GM18907 (cell line): ENCODE data around the gene SUFU.
"Not testable (repeated sequence)": the region's sequence is repeated elsewhere in the genome, so short reads cannot be mapped to it uniquely, and the experiment has no call there.

Experiments
- ATAC-seq: cut with Tn5 transposase; IDR thresholded peaks from one replicate; pipeline ENCODE4 v1.9.1; 2021; ENCODE audit warnings: mild to moderate bottlenecking, moderate library complexity; ENCODE audit not compliant: unreplicated experiment

The SUFU gene

DNA sequence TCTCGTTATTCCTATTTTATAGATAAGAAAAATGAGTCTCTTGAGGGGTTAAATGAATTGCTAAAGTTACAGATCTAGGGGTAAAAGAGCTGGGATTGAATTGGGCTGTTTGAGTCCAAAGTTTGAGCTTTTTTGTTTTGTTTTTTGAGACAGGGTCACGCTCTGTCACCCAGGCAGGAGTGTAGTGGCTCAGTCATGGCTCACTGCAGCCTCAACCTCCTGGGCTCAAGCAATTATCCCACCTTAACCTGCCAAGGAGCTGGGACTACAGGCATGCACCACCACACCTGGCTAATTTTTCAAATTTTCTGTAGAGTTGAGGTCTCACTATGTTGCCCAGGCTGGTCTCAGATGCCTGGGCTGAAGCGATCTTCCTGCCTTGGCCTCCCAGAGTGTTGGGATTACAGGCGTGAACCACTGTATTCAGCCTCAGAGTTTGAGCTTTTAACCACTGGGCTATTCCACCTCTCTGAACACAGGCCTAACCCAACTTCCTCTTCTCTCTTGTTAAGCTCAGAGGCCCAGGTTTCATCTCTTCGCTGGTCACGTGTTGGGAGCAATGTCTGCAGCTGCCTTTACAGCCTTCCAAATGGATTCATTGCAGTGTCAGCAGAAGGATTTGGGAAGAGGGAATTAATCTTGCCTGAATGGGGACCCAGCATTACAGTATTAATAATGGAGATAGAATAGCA, 8.0 kb downstream of the SUFU start:
- ATAC-seq = peak; percentile 73

DNA sequence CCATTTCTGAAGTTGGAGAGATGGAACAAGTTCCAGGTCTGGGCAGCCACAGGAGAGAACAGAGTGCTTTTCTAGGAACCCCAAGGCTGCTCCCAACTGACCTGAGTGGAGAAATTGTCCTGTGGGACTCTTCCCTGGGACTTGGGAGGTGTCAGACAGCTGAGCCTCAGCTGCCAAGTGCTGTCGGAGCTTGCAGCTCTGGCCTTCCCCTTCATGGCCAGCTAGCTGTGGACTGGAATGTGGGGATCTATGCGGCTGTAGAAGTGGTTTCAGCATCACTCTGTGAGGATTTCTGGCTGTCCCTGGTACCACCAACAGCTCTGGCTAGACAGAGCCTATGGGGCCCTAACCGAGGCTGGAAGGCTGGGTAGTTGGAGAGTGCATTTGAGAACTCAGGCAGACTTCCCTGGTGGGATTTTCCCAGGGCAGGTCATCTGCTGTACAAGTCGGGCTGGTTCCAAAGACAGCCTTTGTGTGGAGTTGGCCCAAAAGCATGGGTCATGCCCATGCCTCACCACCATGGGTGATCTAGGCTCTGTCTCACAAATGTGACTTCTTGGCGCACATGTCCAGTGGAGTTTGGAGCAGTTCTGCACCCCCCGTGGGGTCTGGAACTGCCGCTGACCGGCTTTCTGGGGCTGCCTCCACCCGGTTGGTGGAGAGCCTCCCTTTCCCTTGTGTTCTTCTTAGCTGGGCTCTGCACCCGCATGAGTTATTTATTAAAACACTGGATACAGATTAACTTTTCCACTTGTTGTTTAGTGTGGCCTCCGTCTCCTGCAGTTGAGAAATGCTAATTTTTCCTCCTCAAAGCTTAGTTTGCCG, 10.9 kb downstream of the SUFU start:
- no peak for ATAC-seq

DNA sequence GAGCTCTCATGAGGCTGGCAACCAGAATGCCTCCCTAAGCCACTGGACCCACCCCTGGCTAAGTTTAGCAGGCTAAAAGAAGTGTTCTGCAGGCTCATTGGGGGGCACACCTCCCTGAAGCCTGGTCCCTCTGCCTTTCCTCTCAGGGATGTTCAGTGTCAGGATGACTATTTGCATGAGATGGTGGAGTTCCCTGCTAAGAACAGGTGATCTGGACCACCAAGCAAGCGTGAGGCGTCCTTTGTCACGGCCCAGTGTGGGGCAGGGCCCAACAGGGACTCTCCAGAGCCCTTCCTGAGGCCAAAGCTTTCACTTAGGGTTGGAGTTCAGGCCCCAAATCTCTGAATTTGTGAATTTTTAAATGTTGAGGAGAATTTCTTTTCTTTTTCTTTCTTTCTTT, 12.0 kb downstream of the SUFU start:
- no peak for ATAC-seq

DNA sequence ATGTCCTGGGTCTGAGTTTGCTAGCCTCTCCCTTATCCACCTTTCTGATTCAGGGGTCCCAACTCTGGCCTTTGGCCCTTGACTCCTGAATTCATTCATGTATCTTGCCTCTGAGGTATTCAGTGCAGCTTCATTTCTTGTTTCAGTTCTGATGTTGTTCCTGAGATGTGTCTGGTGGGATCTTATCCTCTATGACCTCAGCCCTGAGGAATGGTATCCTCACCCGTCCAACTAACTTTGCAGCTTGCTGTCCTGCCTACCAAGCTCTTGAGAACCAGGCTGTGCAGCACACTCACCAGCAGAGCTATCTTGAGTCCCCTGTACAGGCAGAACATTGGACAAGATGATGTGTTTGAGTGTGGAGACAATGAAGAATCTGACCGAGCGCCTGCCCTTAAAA, 13.8 kb downstream of the SUFU start:
- no peak for ATAC-seq

DNA sequence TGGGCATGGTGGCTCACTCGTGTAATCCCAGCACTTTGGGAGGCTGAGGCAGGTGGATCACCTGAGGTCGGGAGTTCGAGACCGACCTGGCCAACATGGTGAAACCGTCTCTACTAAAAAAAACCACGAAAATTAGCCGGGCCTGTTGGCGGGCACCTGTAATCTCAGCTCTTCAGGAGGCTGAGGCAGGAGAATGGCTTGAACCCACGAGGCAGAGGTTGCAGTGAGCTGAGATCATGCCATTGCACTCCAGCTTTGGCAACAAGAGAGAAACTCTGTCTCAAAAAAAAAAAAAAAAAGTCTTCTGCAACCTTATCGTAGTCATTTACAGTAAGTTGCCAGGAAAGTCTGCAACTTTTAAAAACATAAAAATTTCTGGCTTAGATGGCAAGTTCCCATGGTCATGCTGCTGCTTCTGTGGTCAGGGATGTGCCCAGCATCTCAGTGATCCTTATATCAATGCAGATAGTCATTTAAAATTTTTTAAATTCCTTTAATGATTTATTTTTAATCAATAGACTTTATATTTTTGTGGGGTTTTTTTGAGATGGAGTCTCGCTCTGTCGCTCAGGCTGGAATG, 15.6 kb downstream of the SUFU start:
- no peak for ATAC-seq

DNA sequence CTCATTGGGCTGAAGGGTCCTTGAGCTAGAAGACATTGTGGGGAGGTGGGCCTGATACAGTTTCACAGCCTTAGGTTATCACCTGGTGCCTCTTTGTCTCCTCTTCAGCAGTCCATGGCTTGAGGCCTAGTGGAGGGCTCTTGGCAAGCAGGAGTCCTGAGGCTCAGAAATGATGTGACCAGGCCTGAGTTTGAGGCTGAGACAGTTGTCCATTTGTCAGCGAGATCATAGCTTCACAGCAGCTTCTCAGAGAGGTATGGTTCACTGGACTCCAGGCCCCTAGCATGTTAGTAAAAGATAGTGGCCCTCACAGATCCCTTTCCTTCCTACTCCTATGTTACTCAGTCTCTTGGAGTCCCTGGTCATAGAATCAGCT, 19.1 kb downstream of the SUFU start:
- ATAC-seq = no peak

DNA sequence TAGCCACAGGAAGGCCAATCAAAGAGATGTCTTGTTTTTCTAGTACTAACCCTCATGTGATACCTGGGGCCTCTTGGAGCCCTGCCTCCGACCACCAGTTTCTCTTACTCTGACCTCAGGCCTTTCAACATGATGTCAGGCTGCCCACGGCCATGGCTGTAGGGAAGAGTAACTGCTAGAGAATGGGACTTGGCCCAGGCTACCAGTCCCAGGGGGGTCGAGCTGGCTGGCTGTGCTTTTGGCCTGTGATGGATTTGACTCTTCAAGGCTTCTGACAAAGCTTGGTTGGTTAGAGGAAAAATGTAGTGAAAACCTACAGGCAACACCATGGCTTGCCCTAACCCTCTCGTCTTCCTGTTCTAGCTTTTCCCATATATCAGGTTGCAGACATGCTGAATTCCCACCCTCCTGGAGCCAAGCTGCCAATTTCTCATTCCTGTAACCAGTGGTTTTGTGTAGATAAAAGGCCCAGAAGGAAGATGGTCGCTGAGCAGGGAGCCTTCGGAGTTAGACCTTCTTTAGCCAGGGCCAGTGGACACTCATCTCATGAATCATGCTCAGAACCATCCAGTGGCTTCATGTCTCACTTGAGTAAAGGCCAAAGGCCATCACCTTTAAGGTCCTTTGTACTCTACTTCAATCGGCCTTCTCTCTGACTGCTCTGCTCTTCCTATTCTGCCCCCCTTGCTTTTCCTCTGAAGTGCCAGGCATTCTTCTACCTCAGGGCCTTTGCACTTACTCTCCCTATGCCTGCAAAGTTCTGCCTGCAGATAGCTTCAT, 19.7 kb downstream of the SUFU start:
- ATAC-seq = no peak

DNA sequence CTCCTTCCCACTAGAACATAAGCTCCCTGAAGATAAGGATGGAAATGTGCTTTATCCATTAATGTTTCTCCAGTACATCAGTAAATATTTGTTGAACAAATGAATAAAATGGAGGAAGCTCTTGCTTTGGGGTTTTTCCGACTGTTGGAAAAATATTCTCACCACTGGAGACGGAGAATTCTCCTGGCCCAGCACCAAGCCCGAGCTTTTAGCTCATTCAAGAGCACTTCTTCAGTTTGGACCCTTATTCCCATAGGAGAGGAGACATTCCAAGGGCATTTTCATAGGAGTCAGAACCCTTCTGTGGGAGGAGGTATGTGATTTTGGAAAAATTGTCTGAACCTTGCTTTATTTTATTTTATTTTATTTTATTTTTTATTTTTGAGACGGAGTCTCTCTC, 21.0 kb downstream of the SUFU start:
- no peak for ATAC-seq

DNA sequence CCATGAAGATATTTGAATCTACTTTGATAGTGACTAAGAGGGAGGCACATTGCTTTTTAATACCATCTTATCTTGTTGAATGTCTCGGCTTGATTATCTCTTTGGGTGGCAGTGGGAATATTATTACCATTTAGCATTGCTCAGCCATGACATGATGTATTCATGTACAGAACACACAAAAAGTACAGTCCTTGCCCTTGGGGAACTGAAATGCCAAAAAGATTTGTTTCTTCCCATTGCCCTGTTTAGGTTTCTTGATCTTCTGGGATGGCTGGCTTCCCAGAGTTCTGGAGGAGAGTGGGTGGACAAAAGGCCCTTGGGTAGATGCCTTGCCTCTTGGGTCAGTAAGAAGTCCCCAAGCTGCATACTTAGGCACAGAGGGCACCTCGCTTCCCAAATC, 23.8 kb downstream of the SUFU start:
- ATAC-seq = no peak

DNA sequence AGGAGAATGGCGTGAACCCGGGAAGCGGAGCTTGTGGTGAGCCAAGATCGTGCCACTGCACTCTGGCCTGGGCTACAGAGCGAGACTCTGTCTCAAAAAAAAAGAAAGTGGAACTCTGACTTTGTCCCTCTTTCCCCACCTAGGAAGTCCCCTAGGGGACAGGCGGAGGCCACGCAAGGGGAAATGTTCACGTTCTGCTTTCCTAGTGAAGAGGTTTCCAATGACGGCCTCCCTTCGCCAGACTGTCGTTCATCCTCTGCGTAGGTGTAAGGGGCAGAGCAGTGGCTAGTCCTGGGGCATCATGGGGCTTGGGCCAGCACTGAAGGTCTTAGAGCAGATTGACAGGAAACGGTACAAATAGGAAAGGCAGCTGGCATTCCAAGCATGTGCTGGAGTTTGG, 30.6 kb downstream of the SUFU start:
- ATAC-seq = no peak

DNA sequence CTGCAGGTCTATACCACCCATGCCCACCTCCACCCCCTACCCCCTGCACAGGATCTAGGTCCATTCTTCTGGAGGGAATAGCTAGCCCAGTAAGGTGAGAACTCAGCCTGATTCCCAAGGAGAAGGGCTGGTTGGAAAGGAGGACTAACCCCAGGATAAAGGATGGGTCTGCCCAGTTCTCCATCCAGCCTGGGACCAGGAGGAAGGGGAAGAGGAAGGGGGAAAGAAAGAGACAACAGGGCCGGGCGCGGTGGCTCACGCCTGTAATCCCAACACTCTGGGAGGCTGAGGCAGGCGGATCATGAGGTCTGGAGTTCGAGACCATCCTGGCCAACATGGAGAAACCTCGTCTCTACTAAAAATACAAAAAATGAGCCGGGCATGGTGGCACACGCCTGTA, 31.2 kb downstream of the SUFU start:
- ATAC-seq = not testable (repeated sequence)

DNA sequence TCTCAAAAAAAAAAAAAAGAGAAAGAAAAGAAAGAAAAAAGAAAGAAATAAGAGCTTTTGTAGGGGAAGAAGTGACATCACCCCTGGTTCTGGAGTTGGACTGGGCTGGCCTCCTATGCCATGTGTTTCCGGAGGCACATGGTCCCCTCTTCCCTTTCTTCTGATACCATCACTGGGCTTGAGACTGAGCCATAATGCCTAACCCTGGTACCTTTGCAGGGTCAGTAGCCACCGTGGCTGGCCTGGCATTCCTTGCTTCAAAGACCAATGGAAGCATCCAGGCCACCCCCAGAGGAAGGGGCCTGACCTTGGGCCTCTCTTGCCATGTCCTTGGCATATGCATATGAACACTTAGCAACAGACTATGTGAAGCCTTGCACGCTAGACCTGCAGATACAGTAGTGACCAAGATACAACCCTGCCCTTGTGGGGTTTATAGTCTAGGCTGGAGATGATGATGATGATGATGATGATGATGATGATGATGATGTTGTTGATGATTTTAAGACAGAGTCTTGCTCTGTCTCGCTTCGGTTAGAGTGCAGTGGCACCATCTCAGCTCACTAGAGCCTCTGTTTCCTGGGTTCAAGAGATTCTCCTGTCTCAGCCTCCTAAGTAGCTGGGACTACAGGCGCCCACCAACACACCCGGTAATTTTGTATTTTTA, 31.8 kb downstream of the SUFU start:
- no peak for ATAC-seq

DNA sequence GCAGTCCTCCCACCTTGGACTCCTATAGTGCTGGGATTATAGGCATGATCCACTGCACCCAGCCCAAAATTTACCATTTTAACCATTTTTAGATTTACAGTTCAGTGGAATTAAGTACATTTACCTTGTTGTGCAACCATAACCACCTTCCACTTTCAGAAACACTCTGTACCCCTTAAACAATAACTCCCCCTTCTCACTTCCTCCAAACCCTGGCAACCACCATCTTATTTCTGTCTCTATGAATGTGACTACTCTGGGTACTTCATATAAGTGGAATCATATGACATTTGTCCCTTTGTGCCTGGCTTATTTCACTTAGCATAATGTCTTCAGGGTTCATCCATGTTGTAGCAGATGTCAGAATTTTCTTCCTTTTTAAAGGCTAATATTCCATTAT, 33.6 kb downstream of the SUFU start:
- ATAC-seq = no peak

DNA sequence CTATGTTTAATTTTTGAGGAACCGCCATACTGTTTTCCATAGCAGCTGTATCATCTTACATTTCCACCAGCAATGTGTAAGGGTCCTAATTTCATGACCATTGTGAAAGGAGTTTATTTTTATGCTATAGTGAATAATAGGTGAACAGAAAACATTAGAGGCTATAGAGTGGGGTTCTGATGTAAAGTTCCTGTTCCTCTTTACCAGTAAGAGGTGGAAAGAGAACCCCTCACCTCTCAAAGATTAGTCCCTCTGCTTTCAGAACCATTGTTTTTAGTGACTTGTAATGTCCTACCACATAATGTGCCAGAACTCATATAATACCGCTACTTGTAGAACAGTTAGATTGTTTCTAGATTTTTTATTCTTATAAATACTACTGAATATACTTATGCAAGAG, 34.2 kb downstream of the SUFU start:
- no peak for ATAC-seq

DNA sequence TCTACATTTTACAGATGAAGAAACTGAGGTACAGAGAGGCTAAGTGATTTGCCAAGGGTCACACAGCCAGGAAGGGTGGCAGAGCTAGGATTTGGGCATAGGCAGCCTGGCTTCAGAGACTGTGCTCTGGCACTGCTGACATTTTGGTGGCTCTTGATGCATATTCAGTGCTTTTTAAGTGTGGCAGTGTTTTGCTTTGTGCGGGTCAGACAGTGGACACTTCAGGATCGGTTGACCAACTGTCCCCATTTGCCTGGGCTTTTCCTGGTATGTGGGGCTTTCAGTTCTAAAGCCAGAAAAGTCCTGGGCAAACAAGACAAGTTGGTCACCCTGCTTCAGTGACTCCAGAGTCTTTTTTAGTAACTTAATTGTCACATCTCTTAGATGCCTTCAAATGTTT, 35.0 kb downstream of the SUFU start:
- ATAC-seq = no peak

DNA sequence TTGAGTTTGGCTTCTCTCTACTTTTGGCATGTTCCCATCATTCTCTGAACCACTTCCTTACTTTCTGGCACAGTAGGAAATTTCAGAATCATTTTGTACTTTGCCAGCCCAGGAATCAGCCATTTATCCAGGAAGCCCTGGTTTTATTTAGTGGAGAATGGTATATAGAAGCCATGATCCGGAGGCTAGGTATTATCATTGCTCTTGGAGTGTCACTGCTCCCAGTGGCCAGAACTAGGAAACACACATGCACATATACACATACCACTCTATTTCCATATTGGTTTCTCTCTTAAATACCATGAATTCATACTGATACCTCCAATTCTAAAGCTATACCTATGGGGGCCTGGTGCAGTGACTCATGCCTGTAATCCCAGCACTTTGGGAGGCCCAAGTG, 36.3 kb downstream of the SUFU start:
- ATAC-seq = peak; percentile 65

DNA sequence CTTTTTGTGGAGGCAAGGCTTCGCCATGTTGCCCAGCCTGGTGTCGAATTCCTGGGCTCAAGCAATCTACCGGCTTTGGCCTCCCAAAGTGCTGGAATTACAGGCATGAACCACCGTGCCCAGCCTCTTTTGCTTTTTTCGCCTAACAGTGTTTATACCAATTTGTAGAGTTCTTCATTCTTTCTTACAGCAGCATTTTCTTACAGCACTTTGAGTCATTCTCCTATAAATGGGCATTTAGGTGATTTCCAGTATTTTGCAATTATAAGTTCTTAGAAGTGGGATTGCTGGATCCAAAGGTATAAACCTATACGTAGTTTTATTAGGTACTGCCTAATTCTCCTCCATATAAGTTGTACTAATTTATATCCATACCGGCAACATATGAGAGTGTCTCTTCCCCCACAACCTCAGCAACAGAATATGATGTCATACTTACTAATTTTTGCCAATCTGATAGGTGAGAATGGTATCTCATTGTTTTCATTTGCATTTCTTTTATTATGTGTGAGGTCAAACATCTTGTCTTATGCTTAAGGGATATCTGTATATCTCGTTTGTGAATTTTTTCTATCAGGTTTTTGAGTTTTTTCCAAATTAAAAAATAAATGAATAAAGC, 39.1 kb downstream of the SUFU start:
- ATAC-seq = no peak

DNA sequence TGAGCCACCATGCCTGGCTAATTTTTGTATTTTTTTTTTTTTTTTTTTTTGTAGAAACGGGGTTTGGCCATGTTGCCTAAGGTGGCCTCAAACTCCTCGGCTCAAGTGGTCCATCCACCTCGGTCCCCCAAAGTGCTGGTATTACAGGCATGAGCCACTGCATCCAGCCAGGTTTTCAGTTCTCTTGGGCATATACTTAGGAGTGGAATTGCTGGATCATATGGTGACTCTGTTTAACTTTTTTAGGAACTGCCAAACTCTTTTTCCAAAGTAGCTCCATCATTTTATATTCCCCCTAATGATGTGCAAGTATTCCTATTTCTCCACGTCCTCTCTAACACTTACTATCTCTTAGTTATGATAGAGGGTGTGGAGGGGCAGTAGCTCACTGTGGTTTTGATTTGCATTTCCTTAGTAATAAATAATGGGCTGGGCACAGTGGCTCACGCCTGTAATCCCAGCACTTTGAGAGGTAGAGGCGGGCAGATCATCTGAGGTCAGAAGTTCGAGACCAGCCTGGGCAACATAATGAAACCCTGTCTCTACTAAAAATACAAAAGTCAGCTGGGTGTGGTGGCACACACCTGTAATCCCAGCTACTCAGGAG, 41.6 kb downstream of the SUFU start:
- ATAC-seq = no peak

DNA sequence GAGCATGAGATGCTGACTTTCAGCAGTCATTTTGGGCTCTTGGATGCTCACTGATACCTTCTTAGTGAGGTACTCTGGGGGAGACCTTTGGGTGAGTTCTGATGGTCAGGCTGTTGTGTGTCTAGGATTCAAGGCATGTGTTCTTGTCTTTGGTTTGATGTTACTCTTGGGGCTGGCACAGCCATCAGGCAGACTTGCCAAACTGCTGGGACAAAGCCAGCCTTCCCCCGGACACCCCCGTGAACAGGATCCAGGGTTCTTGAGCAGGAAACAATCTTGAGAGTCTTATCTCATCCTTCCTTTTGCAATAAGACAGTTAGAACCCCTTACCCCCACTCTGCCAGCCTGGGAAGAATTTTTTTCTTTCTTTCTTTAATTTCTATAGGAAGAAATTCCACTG, 42.2 kb downstream of the SUFU start:
- ATAC-seq = no peak
